Measurements from ENCODE around the gene RXRA.

Gene RXRA

DNA sequence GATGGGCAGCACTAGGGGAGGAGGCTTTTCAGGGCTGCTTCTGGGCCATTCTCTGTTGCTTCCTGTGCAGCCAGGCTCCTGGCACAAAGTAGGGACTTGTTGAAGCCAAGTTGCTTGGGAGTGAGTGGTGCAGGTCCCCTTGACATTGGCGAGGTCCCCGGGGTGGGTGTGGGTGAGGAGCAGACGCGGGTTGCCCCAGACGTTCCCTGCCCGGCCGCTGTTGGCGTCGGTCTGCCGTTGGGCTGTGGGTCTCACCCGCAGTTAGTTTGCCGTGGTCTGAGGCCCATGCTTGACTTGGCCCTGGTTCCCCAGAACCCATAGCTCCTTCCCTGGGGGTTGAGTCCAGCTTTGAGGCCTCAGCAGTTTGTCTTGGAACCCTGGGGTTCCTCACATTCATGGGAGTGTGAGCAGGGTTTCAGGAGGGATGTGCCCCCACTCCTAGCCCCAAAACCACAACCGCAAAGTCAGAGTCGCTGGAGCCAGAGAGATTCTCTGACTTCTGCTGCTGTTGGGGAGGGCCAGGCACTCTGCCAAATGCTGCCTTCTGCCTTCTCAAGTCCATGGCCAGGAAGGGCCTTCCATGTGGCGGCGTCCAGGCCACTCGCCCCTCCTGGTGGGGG lies 77.5 kb downstream of the RXRA start:
- DNase-seq (ENCODE audit: low read depth) = peak; percentile 97
- no peak overlapping the region for H3K4me3 ChIP-seq (ENCODE audit: low read length)
- TF ChIP-seq CTCF (conservative IDR thresholded peaks at IDR 0.05; ENCODE audit: low read length) = no peak

GRCh38 chr9:134404376-134405358 lies 78.4 kb downstream of the RXRA start:
- DNase-seq (ENCODE audit: low read depth) = no peak
- no peak overlapping the region for H3K4me3 ChIP-seq (ENCODE audit: low read length)
- no peak for TF ChIP-seq CTCF (conservative IDR thresholded peaks at IDR 0.05; ENCODE audit: low read length)

GRCh38 chr9:134405527-134405926 lies 79.3 kb downstream of the RXRA start:
- H3K4me3 ChIP-seq (ENCODE audit: low read length) = no peak overlapping the region
- DNase-seq (ENCODE audit: low read depth) = no peak
- no peak for TF ChIP-seq CTCF (conservative IDR thresholded peaks at IDR 0.05; ENCODE audit: low read length)

DNA sequence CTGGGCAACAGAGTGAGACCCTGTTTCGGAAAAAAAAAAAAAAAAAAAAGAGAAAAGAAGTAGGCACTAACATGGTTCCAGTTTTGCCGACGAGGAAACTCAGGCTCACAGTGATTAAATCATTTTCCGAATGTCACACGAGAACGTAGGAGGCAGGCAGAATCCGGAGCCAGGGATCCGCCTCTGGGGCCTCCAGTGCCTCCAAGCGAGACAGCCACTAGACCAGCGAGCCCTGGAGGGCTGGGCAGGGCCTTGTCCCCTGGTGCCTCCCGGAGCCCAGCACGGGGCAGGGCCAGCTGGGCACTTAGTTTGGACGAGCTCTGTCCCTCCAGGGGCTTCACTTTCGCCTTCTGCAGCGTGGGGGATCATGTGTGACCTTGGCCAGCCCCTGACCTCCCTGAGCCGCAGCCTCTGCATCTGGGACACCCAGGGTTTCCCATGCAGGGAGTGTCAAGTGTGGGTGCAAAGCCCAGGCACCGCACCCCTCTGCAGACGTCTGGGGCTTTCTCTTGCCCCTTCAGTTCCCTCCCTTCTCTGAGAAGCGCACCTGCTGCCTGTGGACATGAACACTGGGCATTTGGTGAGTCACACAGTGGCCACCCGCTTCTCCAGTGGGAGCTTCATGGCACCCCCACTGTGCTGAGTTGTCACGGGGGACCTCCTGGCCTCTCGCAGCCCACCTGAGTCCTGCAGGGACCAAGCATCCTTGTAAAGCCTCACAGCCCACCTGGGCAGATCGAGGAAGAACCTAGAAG lies 80.3 kb downstream of the RXRA start:
- peak; percentile 44 for DNase-seq (ENCODE audit: low read depth)
- TF ChIP-seq CTCF (conservative IDR thresholded peaks at IDR 0.05; ENCODE audit: low read length) = no peak
- H3K4me3 ChIP-seq (ENCODE audit: low read length) = peak overlapping the region; percentile 43

DNA sequence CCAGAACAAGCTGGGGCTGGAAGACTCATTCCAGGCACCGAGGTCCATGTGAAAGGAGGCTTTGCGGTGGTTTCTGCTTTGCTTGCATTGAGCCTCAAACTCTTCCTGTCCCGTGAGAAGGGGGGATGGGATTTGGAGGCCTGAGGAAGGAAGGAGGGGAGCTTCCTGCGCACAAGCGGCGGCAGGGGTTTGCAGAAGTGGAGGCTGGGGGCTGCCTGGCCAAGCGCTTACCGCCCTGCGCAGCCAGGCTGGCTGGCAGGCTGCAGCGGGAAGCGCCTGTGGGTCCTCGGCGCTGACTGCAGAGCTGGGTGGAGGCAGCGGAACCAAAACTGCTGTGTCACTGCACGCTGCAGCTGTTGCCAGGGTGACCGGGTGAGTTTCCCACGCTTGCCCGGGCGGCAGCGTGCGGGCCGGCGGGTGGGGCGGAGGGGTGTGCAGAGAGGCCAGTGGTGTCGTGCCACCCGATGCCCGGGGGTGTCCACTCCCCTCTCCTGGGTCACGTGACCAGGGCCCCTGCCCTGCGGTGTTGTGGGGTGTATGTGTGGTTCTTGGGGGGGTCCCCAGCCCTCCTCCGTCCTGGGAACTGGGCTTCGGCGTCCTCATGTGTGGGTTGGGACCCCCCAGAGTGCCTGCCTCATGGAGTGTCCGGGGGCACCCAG lies 81.0 kb downstream of the RXRA start:
- peak; percentile 95 for DNase-seq (ENCODE audit: low read depth)
- TF ChIP-seq CTCF (conservative IDR thresholded peaks at IDR 0.05; ENCODE audit: low read length) = no peak
- peak overlapping the region; percentile 43 for H3K4me3 ChIP-seq (ENCODE audit: low read length)

GRCh38 chr9:134408389-134408788 lies 82.1 kb downstream of the RXRA start:
- no peak overlapping the region for H3K4me3 ChIP-seq (ENCODE audit: low read length)
- no peak for DNase-seq (ENCODE audit: low read depth)
- no peak for TF ChIP-seq CTCF (conservative IDR thresholded peaks at IDR 0.05; ENCODE audit: low read length)
